T-helper 1 cell treated with Interleukin-12 subunit alpha and Interleukin-12 subunit beta and Interleukin-4 antibody, amounts not matched to agents 30 ng/mL and 1 ng/mL, for 36 hours (primary cell): ENCODE results near the gene SRPK2. TPM values are rescaled to one million over a fixed set of nuclear protein-coding genes. Genes with fewer than 3 reads are reported as not detected.
"Not testable (repeated sequence)": the region's sequence is repeated elsewhere in the genome, so short reads cannot be mapped to it uniquely, and the experiment has no call there.

Experiments
- intact Hi-C: fragments of 100-400 bp; cut with micrococcal nuclease; formaldehyde crosslinking; loops from one replicate; pipeline ENCODE4 v1.15.1; 2024
- total RNA-seq: library from RNA; stranded (reverse); gene quantifications from 2 replicates; pipeline ENCODE4 v1.2.3, GENCODE V29; 2022

Gene SRPK2
- total RNA-seq, 1 donor from 2014 or later = 44.2 TPM

GRCh38 chr7:105377903-105378302, 10.8 kb downstream of the SRPK2 start:
- intact Hi-C loops = no loop called here

- intact Hi-C loops = no loop called here
Observed at GRCh38 chr7:105376908-105377533, 11.7 kb downstream of the SRPK2 start.

GRCh38 chr7:105369944-105370343, 18.8 kb downstream of the SRPK2 start:
- intact Hi-C loops = no loop called here

GRCh38 chr7:105367458-105367857, 21.3 kb downstream of the SRPK2 start:
- intact Hi-C loops = no loop called here

GRCh38 chr7:105365541-105366534, 22.9 kb downstream of the SRPK2 start:
- intact Hi-C loops = no loop called here

- intact Hi-C loops = no loop called here
Observed at GRCh38 chr7:105364684-105365083, 24.0 kb downstream of the SRPK2 start.

GRCh38 chr7:105363657-105364056, 25.1 kb downstream of the SRPK2 start:
- intact Hi-C loops = not testable (repeated sequence)

GRCh38 chr7:105362685-105363084, 26.0 kb downstream of the SRPK2 start:
- intact Hi-C loops = not testable (repeated sequence)

- intact Hi-C loops = not testable (repeated sequence)
Observed at GRCh38 chr7:105361995-105362394, 26.7 kb downstream of the SRPK2 start.

GRCh38 chr7:105360149-105360548, 28.6 kb downstream of the SRPK2 start:
- intact Hi-C loops = not testable (repeated sequence)

GRCh38 chr7:105355701-105356100, 33.0 kb downstream of the SRPK2 start:
- intact Hi-C loops = loop anchor here (10.0 kb wide), 1 partner anchor 1151 kb away; the partner anchor contains the start of gene ORC5

- intact Hi-C loops = loop anchor here (1.0 to 10.0 kb wide), 2 partner anchors 8 to 1150 kb away; partner anchors contain the start of gene ORC5
Observed at GRCh38 chr7:105354383-105354782, 34.3 kb downstream of the SRPK2 start.

- intact Hi-C loops = loop anchor here (1.0 to 10.0 kb wide), 5 partner anchors 8 to 1149 kb away; partner anchors contain the start of gene ORC5
Observed at GRCh38 chr7:105353752-105354328, 34.9 kb downstream of the SRPK2 start.

- intact Hi-C loops = loop anchor here (1.0 to 10.0 kb wide), 5 partner anchors 36 to 1148 kb away; partner anchors contain the start of gene ORC5
Observed at GRCh38 chr7:105352901-105353668, 35.6 kb downstream of the SRPK2 start.

GRCh38 chr7:105352018-105352612, 36.6 kb downstream of the SRPK2 start:
- intact Hi-C loops = loop anchor here (1.0 to 10.0 kb wide), 5 partner anchors 37 to 1147 kb away; partner anchors contain the start of gene ORC5

GRCh38 chr7:105350906-105351305, 37.8 kb downstream of the SRPK2 start:
- intact Hi-C loops = loop anchor here (10.0 kb wide), 1 partner anchor 1146 kb away; the partner anchor contains the start of gene ORC5

GRCh38 chr7:105348177-105348576, 40.5 kb downstream of the SRPK2 start:
- intact Hi-C loops = not testable (repeated sequence)

- intact Hi-C loops = loop anchor here (1.0 kb wide), 1 partner anchor 8 kb away; no protein-coding TSS in a partner anchor
Observed at GRCh38 chr7:105346593-105347322, 42.0 kb downstream of the SRPK2 start.

GRCh38 chr7:105346138-105346537, 42.6 kb downstream of the SRPK2 start:
- intact Hi-C loops = loop anchor here (1.0 kb wide), 1 partner anchor 8 kb away; no protein-coding TSS in a partner anchor
